ENCODE data around the gene HSPA1A. TPM values are rescaled to one million over a fixed set of nuclear protein-coding genes. Genes with fewer than 3 reads are reported as not detected.
"Not testable (repeated sequence)": the region's sequence is repeated elsewhere in the genome, so short reads cannot be mapped to it uniquely, and the experiment has no call there.

Gene HSPA1A
- total RNA-seq, 1 donor = 76.9 TPM

DNA sequence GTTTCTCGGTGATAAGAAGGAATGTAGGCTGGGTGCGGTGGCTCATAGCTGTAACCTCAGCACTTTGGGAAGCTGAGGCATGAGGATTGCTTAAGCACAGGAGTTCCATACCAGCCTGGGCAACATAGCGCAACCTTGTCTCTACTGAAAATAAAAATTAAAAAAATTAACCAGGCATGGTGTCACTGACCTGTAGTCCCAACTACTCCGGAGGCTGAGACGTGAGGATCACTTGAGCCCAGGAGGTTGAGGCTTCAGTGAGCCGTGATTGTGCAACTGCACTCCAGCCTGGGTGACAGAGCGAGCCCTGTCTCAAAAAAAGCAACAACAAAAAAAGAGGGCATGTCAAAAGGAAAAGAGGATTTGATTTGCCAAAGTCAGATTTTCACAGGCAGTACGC is 43.4 kb downstream of the HSPA1A start:
- no peak for DNase-seq (ENCODE audit: low read depth)
- H3K4me3 ChIP-seq (ENCODE audit: low read depth, low read length) = no peak overlapping the region
- TF ChIP-seq, protein P1, sequence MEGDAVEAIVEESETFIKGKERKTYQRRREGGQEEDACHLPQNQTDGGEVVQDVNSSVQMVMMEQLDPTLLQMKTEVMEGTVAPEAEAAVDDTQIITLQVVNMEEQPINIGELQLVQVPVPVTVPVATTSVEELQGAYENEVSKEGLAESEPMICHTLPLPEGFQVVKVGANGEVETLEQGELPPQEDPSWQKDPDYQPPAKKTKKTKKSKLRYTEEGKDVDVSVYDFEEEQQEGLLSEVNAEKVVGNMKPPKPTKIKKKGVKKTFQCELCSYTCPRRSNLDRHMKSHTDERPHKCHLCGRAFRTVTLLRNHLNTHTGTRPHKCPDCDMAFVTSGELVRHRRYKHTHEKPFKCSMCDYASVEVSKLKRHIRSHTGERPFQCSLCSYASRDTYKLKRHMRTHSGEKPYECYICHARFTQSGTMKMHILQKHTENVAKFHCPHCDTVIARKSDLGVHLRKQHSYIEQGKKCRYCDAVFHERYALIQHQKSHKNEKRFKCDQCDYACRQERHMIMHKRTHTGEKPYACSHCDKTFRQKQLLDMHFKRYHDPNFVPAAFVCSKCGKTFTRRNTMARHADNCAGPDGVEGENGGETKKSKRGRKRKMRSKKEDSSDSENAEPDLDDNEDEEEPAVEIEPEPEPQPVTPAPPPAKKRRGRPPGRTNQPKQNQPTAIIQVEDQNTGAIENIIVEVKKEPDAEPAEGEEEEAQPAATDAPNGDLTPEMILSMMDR (IDR thresholded peaks at IDR 0.05; ENCODE audit: insufficient read depth, low read length) = no peak

DNA sequence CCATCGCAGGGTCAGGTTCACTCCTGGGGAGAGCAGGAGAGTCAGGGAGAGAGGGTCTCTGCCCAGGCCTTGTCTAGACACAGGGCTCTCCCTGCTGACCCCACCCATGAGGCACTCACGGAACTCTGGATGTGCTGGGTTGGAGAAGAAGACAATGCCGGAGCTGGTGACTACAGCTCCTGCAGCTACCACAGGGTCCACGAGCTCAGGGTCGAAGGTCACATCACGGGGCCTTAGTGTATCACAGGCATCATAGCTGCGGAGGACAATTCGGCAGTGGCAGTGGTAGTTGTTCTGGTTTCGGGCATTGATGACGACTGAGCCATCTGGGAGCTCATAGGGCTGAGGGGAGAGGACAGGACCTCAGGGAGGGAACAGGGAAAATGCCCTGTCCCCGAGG is 44.6 kb downstream of the HSPA1A start:
- no peak overlapping the region for H3K4me3 ChIP-seq (ENCODE audit: low read depth, low read length)
- TF ChIP-seq, protein P1 (IDR thresholded peaks at IDR 0.05; ENCODE audit: insufficient read depth, low read length) = no peak
- DNase-seq (ENCODE audit: low read depth) = no peak

DNA sequence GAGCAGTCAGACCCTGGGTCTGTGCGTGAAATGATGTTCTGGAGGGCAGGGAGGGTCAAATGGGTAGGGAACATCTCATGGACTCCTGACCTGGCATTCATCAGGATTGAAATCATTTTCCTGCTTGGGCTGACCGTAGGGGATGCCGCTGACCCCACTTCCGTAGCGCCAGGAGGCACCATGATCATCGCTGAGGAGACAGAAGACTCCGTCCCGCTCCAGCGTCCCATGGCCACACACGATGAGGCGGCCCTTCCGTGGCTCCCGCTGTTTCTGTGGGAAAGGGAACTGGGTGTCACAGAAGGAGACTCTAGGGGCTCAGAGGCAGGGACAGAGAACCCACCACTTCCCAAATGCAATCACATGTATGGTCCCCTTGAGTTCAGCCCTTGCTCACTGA is 45.0 kb downstream of the HSPA1A start:
- TF ChIP-seq, protein P1 (IDR thresholded peaks at IDR 0.05; ENCODE audit: insufficient read depth, low read length) = no peak
- H3K4me3 ChIP-seq (ENCODE audit: low read depth, low read length) = no peak overlapping the region
- no peak for DNase-seq (ENCODE audit: low read depth)

DNA sequence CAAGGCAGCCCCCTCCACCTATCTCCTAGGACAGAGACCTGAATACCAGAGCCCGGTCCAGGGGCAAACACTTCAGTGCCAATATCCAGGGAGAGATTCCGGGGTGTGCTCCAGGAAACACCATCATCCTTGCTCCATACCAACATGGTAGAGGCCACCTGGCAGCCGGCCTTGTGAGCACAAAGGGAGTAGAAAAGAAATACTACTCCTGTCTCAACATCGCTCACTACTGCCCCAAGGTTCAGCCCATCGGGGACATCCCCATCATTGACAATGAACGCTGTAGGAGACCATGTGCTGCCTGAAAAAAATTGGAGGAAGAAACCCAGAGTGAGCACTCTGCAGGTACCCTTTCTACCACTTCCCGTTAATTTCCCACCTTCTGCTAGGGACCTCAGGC is 45.8 kb downstream of the HSPA1A start:
- TF ChIP-seq, protein P1 (IDR thresholded peaks at IDR 0.05; ENCODE audit: insufficient read depth, low read length) = no peak
- H3K4me3 ChIP-seq (ENCODE audit: low read depth, low read length) = peak overlapping the region; percentile 1
- no peak for DNase-seq (ENCODE audit: low read depth)

DNA sequence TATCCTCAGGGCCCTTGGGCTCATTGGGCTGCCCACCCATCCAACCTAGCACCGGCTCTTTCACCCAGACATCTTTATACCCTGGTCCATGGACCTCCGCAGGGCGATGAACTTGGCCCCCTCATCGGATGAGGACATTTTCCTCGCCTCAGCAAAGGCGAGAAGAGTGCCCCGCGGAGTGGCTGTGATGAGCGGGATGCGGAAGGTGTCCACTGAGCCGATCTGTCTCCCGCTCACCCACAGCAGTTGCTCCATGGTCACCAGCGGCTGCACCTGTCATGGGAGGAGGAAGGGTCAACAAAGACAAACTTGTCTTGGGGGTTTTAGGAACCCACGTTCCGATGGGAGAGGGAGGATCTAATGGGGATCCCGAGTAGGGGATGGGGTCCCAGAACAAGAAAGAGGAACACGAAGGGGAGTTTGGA is 46.6 kb downstream of the HSPA1A start:
- peak overlapping the region; percentile 96 for H3K4me3 ChIP-seq (ENCODE audit: low read depth, low read length)
- TF ChIP-seq, protein P1 (IDR thresholded peaks at IDR 0.05; ENCODE audit: insufficient read depth, low read length) = no peak
- peak; percentile 8 for DNase-seq (ENCODE audit: low read depth)

DNA sequence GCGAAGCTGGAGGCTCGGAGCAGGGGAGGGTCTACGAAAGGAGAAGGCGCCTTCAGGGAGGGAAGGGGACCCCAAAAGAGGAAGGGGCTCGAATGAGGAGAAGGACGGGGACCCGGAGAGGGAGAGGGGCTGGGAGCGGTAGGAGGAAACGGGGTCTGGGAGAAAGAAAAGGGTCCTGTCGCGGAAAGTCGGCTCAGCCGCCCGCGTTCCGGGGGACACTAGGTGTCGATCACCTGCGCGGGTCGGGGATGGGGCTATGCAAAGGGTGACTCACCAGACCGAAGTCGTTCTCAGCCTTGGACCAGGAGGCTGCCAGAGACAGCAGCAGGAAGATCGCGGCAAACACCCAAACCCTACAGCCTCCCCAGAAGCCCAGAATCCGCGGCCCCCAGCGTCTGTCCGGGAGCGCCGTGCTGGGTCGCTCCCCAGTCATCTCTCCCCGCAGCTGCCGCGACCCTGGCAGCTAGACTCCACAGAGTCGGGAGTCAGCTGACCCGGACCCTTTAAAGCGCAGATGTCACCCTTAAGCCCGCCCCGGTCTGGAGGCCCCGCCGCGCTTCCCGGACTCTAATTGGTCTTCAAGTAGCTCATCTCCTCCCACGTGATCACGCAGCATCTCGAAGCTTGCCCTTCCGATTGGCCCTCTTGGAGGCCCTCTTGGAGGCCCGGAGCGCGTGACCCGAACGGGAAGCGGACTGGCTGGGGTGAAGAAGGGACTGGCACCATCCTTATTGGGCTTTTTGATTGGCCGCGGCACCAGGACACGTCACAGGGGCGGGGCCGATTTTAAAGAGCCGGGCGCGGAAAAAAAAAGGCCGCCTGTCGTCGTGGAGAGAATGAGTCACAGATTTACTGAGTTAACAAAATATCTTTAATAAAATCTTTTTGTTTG is 47.2 kb downstream of the HSPA1A start, which contains the start of gene NEU1:
Gene NEU1 (minus strand): TSS at position 478 of the 892 bp plus-strand sequence. CDS start 45 bp downstream, at position 433.
- H3K4me3 ChIP-seq (ENCODE audit: low read depth, low read length) = peak within 1 kb of the TSS; percentile 96
- DNase-seq (ENCODE audit: low read depth) = peak; percentile 100
- TF ChIP-seq, protein P1 (IDR thresholded peaks at IDR 0.05; ENCODE audit: insufficient read depth, low read length) = no peak

DNA sequence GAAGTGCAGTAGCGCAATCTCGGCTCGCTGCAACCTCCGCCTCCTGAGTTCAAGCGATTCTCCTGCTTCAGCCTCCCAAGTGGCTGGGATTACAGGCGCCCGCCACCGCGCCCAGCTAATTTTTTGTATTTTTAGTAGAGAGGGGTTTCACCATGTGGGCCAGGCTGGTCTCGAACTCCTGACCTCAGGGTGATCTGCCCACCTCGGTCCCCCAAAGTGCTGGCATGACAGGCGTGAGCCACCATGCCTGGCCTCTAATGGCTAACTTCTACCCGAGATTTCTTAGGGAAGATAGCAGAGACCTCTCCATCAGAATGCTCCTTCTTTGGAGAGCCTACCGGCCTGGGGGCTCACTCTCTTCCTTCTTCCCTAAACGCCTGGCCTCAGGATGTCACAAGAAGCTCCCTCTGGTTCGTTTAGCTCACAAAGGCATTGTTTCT is 48.8 kb downstream of the HSPA1A start:
- not testable (repeated sequence) for DNase-seq (ENCODE audit: low read depth)

More for the DNA sequence above, 48.8 kb downstream of the HSPA1A start:
- peak overlapping the region; percentile 82 for H3K4me3 ChIP-seq (ENCODE audit: low read depth, low read length)
